Natural killer cell treated with Interleukin-12 subunit alpha and Interleukin-12 subunit beta and Interleukin-15 and Interleukin-18, amount 100 ng/mL, for 72 hours (primary cell): ENCODE data around the gene PDE4D. TPM values are rescaled to one million over a fixed set of nuclear protein-coding genes. Genes with fewer than 3 reads are reported as not detected.
"Not testable (repeated sequence)": the region's sequence is repeated elsewhere in the genome, so short reads cannot be mapped to it uniquely, and the experiment has no call there.

ENCODE experiments used
- ATAC-seq, 2 donors: fragments of 150-1000 bp; cut with Tn5 transposase in 1 of 2; sonication (Bioruptor Pico), chemical (Tn5 transposase) in 1 of 2; 2 replicates each; pipeline ENCODE4 v1.10.0; 2021
- DNase-seq: peaks from one replicate; pipeline ENCODE4 v3.0.0; 2022; ENCODE audit warnings: low spot score
- H3K27ac Mint-ChIP-seq, 2 donors: 1 replicate in 1 of 2; 2 replicates in 1 of 2; pipeline ENCODE4 v1.8.0; 2022; ENCODE audit warnings: mixed read lengths in 2 of 2, mild to moderate bottlenecking in 1 of 2, moderate library complexity in 1 of 2
- H3K27me3 Mint-ChIP-seq, 2 donors: 1 replicate in 1 of 2; 2 replicates in 1 of 2; pipeline ENCODE4 v1.8.0; 2022; ENCODE audit warnings: mixed read lengths in 2 of 2
- H3K36me3 Mint-ChIP-seq: one replicate; pipeline ENCODE4 v1.8.0; 2022; ENCODE audit warnings: mixed read lengths
- H3K4me1 Mint-ChIP-seq, 2 donors: 1 replicate in 1 of 2; 2 replicates in 1 of 2; pipeline ENCODE4 v1.8.0; 2022; ENCODE audit warnings: low read depth in 2 of 2, mixed read lengths in 2 of 2, mild to moderate bottlenecking in 1 of 2
- H3K4me3 Mint-ChIP-seq: one replicate; pipeline ENCODE4 v1.8.0; 2022; ENCODE audit warnings: mixed read lengths
- H3K9me3 Mint-ChIP-seq: 2 replicates; pipeline ENCODE4 v1.8.0; 2022; ENCODE audit warnings: mixed read lengths
- total RNA-seq, 2 donors: library from RNA; stranded (reverse); gene quantifications; one replicate each; pipeline ENCODE4 v1.2.3, GENCODE V29; 2022

Gene PDE4D
- total RNA-seq, 2 donors from 2014 or later: 55.0 to 80.5 TPM

DNA sequence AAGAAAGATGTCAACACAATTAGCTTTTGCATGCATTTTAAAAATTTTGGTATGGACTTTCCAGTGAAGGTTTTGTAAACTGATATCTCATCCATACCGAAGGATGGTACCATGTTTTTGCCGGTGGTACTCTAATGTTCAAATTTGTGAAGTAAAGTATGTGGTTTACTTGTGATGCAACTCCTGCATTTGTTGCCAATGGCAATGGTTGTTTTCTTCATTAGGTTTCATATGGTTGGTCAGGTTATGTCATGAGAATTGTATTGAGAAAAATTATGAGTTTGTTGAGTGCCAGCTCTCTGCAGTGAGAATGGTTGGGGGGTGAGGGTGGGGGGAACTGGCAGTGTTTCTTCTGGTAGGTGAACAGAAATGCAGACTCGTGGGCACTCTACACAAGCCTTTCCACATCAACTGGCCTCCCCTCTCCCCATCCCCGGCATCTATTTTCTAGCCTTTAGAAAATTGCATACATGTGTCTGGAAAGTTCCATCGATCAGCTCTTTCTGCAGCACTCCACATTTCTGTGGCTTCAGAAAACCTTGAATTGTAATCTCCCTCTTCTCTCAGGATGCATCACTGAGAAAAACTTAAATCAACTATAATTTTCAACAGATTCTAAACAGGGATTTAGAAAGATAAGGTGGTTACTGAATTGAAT lies 107.7 kb downstream of the PDE4D start:
- Mint-ChIP-seq H3K4me3 (no peak overlapping the region), H3K27me3 (peaks cover 16% of the 10 kb centered on the region in 2 donors), H3K9me3 (no peaks in the 10 kb centered on the region), H3K4me1 (peaks cover 5 to 8% of the 10 kb centered on the region in 2 donors), H3K27ac (no peak overlapping the region), H3K36me3 (no peaks in the 10 kb centered on the region)
- DNase-seq (no peak), ATAC-seq (no peak)

GRCh38 chr5:59784708-59785107 lies 108.8 kb downstream of the PDE4D start:
- ATAC-seq, DNase-seq, H3K27ac Mint-ChIP-seq, H3K4me3 Mint-ChIP-seq, H3K36me3 Mint-ChIP-seq, H3K4me1 Mint-ChIP-seq, H3K9me3 Mint-ChIP-seq: not testable (repeated sequence)
- peaks cover 15 to 20% of the 10 kb centered on the region in 2 donors for H3K27me3 Mint-ChIP-seq

- Mint-ChIP-seq H3K4me3 (no peak overlapping the region), H3K9me3 (no peaks in the 10 kb centered on the region), H3K36me3 (no peaks in the 10 kb centered on the region), H3K27me3 (peaks cover 15 to 22% of the 10 kb centered on the region in 2 donors), H3K27ac (no peak overlapping the region), H3K4me1 (peaks cover 0 to 3% of the 10 kb centered on the region in 2 donors)
- DNase-seq (no peak), ATAC-seq (no peak)
Observed at GRCh38 chr5:59783264-59783663, 110.3 kb downstream of the PDE4D start.

GRCh38 chr5:59782856-59783255 lies 110.7 kb downstream of the PDE4D start:
- H3K4me3 Mint-ChIP-seq: no peak overlapping the region
- H3K36me3 Mint-ChIP-seq: no peaks in the 10 kb centered on the region
- DNase-seq (no peak), ATAC-seq (no peak)
- H3K9me3 Mint-ChIP-seq: no peaks in the 10 kb centered on the region
- H3K4me1 Mint-ChIP-seq: peaks cover 0 to 3% of the 10 kb centered on the region in 2 donors
- H3K27ac Mint-ChIP-seq: no peak overlapping the region
- peaks cover 15 to 22% of the 10 kb centered on the region in 2 donors for H3K27me3 Mint-ChIP-seq

- Mint-ChIP-seq H3K27me3 (peaks cover 7 to 9% of the 10 kb centered on the region in 2 donors), H3K36me3 (no peaks in the 10 kb centered on the region), H3K4me1 (no peaks in the 10 kb centered on the region), H3K27ac (no peak overlapping the region), H3K9me3 (no peaks in the 10 kb centered on the region), H3K4me3 (no peak overlapping the region)
- DNase-seq (no peak), ATAC-seq (no peak)
Observed at GRCh38 chr5:59779453-59779852, 114.1 kb downstream of the PDE4D start.

- Mint-ChIP-seq H3K9me3 (no peaks in the 10 kb centered on the region), H3K27me3 (peaks cover 7 to 9% of the 10 kb centered on the region in 2 donors), H3K27ac (no peak overlapping the region), H3K4me1 (no peaks in the 10 kb centered on the region), H3K36me3 (no peaks in the 10 kb centered on the region), H3K4me3 (no peak overlapping the region)
- ATAC-seq: no peak
- DNase-seq: no peak
Observed at GRCh38 chr5:59777028-59777427, 116.5 kb downstream of the PDE4D start.

- no peak for DNase-seq
- Mint-ChIP-seq H3K9me3 (no peaks in the 10 kb centered on the region), H3K36me3 (no peaks in the 10 kb centered on the region), H3K27me3 (peaks cover 25 to 32% of the 10 kb centered on the region in 2 donors), H3K4me1 (peaks cover 2% of the 10 kb centered on the region in 2 donors), H3K4me3 (no peak overlapping the region), H3K27ac (no peak overlapping the region)
- ATAC-seq: no peak
Observed at GRCh38 chr5:59773294-59773693, 120.2 kb downstream of the PDE4D start.

GRCh38 chr5:59772757-59773156 lies 120.8 kb downstream of the PDE4D start:
- Mint-ChIP-seq H3K27me3 (peaks cover 30 to 37% of the 10 kb centered on the region in 2 donors), H3K9me3 (no peaks in the 10 kb centered on the region)
- ATAC-seq: no peak

DNA sequence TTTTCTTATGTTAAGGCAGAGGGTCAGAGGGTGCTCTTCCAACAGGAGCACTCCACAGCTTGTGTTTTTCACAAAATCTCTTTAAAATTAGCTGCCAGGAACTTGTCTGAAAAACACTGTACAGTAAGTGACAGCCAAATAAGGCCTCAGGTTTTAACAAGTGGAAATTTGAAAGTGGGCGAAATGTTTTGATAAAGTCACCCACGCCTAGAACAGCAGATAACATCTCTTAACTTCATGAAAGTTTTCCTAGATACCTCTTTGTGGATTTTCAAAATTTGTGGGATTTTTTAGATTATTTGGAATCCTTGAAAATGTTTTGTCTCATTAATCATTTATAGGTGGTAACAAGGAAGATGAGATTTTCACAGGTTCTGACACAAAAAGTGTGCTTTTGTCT lies 121.3 kb downstream of the PDE4D start:
- Mint-ChIP-seq H3K27me3 (peaks cover 35 to 43% of the 10 kb centered on the region in 2 donors), H3K36me3 (no peaks in the 10 kb centered on the region), H3K4me3 (no peak overlapping the region), H3K27ac (no peak overlapping the region), H3K4me1 (peaks cover 6 to 7% of the 10 kb centered on the region in 2 donors), H3K9me3 (no peaks in the 10 kb centered on the region)
- no peak for ATAC-seq
- no peak for DNase-seq

More at GRCh38 chr5:59772757-59773156, 120.8 kb downstream of the PDE4D start:
- Mint-ChIP-seq H3K27ac (no peak overlapping the region), H3K4me1 (peaks cover 6 to 7% of the 10 kb centered on the region in 2 donors), H3K4me3 (no peak overlapping the region), H3K36me3 (no peaks in the 10 kb centered on the region)
- DNase-seq: no peak

GRCh38 chr5:59770953-59771352 lies 122.6 kb downstream of the PDE4D start:
- Mint-ChIP-seq H3K4me1 (peaks cover 6 to 7% of the 10 kb centered on the region in 2 donors), H3K9me3 (no peaks in the 10 kb centered on the region), H3K27ac (no peak overlapping the region), H3K36me3 (no peaks in the 10 kb centered on the region), H3K27me3 (peaks cover 37 to 49% of the 10 kb centered on the region in 2 donors), H3K4me3 (no peak overlapping the region)
- DNase-seq (no peak), ATAC-seq (no peak)

- H3K36me3 Mint-ChIP-seq: no peaks in the 10 kb centered on the region
- H3K27me3 Mint-ChIP-seq: peaks cover 39 to 49% of the 10 kb centered on the region in 2 donors
- no peak for DNase-seq
- H3K4me3 Mint-ChIP-seq: no peak overlapping the region
- peaks cover 6 to 7% of the 10 kb centered on the region in 2 donors for H3K4me1 Mint-ChIP-seq
- no peak overlapping the region for H3K27ac Mint-ChIP-seq
- no peak for ATAC-seq
- no peaks in the 10 kb centered on the region for H3K9me3 Mint-ChIP-seq
Observed at GRCh38 chr5:59769832-59770231, 123.7 kb downstream of the PDE4D start.

DNA sequence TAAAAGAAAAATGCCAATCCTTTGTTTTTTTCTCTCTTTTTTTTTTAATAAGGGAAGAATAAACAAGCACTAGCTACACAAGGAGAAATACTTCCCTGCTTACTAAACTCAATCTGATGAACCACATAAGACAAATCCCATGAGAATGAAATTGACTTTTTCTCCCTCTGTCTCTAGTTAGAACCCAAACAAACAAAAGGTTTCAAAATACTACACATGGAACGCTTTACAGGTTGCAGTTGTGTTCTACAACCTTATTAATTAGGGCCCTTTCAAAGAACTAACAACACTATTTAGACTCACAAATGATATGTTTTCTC lies 124.5 kb downstream of the PDE4D start:
- Mint-ChIP-seq H3K4me1 (peaks cover 6 to 7% of the 10 kb centered on the region in 2 donors), H3K36me3 (no peaks in the 10 kb centered on the region), H3K9me3 (no peaks in the 10 kb centered on the region), H3K27me3 (peaks cover 39 to 49% of the 10 kb centered on the region in 2 donors), H3K27ac (no peak overlapping the region), H3K4me3 (no peak overlapping the region)
- ATAC-seq (no peak), DNase-seq (no peak)

DNA sequence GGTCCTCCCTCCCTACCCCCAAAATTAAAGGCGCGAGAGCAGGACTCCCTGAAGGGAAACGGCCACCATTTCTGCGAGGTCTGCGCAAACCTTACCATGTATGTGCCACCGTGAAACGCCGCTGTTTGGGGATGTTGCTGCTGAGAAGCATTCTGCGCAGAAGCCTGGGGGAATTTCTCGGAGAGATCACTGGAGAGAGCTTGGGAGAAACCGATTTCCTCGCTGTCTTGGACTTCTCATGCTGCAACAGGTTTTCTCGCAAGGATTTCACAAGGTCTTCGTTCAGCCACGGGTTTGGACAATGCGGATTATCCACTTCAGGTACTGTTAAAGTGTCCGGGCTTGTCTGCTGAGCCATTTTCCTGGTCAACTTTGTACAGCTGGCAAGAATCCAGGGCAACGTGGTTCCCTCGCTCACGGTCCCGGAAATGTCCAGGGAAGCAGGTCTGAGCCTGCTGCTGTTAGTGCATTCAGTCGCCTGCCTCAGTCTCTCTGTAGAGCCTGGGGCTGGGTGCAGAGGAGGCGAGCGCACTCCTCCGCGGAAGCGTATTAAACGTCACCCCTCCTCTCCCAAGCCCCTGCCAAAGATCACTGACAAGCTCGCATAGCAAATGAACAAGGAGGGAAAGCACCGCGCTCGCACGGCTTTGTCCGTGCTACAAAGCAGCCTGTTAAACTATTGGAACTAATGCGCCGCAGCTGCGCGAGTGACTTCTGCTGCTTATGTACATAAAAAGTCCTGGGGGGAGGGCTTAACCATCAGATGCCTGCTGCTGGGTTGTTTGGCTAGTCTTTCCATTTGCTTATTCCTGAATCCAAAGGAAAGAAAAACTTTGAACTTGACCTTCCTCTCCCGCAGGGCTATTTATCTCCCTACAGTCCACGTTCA lies 125.1 kb downstream of the PDE4D start:
- H3K4me3 Mint-ChIP-seq: no peak overlapping the region
- H3K4me1 Mint-ChIP-seq: peaks cover 6 to 7% of the 10 kb centered on the region in 2 donors
- no peaks in the 10 kb centered on the region for H3K36me3 Mint-ChIP-seq
- no peak overlapping the region for H3K27ac Mint-ChIP-seq
- H3K9me3 Mint-ChIP-seq: no peaks in the 10 kb centered on the region
- ATAC-seq (peak; percentile 46 to 48), DNase-seq (no peak)
- H3K27me3 Mint-ChIP-seq: peaks cover 39 to 49% of the 10 kb centered on the region in 2 donors

DNA sequence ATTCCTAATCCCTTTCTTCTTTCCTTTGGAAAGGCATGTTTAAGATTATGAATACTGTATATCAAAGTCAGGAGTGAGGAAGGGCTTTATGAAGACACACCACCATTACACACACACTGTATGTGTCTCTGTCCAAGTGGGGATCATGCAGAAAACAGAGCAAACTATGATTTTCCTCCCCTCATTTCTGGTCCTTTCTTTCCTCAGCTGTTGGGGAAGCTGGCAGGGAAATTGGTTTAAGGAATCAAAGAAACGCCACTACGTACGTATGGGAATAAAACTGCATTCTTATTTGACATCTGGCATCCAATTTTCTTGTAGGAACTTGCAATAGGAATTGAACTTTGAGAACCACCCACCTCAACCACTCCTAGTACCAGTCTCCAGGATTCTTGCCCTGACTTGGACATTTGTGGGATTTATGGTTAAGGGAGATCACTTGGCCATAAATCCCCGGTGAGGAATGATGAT lies 125.8 kb downstream of the PDE4D start:
- no peak overlapping the region for H3K4me3 Mint-ChIP-seq
- H3K27me3 Mint-ChIP-seq: peaks cover 39 to 49% of the 10 kb centered on the region in 2 donors

More for the DNA sequence above, 125.8 kb downstream of the PDE4D start:
- H3K9me3 Mint-ChIP-seq: no peaks in the 10 kb centered on the region
- no peaks in the 10 kb centered on the region for H3K36me3 Mint-ChIP-seq
- DNase-seq: no peak
- no peak for ATAC-seq
- H3K27ac Mint-ChIP-seq: no peak overlapping the region
- H3K4me1 Mint-ChIP-seq: peaks cover 6 to 7% of the 10 kb centered on the region in 2 donors
